Measurements from ENCODE around the gene RHD. TPM values are rescaled to one million over a fixed set of nuclear protein-coding genes. Genes with fewer than 3 reads are reported as not detected.
A peak's percentile ranks its signal among the peaks of the same experiment; 100 is the strongest.
"Not testable (repeated sequence)": the region's sequence is repeated elsewhere in the genome, so short reads cannot be mapped to it uniquely, and the experiment has no call there.

The RHD gene
- total RNA-seq, 1 experiment from 2014 or later, result not detected

DNA sequence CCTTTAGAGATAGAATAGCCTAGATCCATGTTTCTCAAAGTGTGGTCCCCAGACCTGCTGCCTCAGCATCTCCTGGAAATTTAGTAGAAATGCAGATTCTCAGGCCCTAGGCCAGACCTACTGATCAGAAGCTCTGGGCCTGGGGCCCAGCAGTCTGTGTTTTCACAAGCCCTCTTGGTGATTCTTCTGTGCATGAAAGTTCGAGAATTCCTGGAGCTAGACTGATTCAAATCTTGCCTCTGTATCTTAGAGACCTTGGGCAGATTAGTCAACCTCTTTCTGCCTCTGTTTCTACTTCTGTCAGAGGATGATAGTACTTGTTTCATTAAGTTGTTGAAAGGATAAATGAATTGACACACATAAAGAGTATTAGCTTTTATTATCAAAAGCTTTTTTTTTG, 5.0 kb downstream of the RHD start:
- BruUV-seq (replicated peaks); H3K4me3 Mint-ChIP-seq (ENCODE audit: low read depth, unreplicated experiment); H3K9me3 Mint-ChIP-seq (ENCODE audit: low read depth, unreplicated experiment); H3K4me1 Mint-ChIP-seq (ENCODE audit: low read depth, unreplicated experiment); H3K36me3 Mint-ChIP-seq (ENCODE audit: insufficient read depth, unreplicated experiment); H3K27me3 Mint-ChIP-seq (ENCODE audit: unreplicated experiment); DNase-seq; H3K27ac Mint-ChIP-seq (ENCODE audit: unreplicated experiment); CTCF ChIA-PET; intact Hi-C loops (cut with micrococcal nuclease; ENCODE audit: unreplicated experiment): not testable (repeated sequence)

DNA sequence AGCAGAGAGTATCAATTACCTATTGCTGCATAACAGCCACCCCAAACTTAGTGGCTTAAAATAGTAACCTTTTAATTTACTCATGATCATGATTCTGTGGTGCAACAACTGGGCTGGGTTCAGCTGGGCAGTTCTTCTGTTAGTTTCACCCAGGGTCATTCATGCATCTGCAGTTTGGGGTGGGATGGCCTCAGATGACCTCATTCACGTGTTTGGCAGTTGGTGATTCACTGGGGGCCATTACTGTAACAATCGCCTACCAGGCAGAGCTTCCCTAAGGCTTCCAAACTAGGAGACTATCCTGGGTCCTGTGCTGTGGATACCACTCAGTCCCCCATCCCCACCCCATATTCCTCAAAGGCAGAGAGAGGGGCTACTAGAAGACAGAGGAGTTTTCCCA, 6.0 kb downstream of the RHD start:
- H3K9me3 Mint-ChIP-seq (ENCODE audit: low read depth, unreplicated experiment); DNase-seq; CTCF ChIA-PET; H3K4me3 Mint-ChIP-seq (ENCODE audit: low read depth, unreplicated experiment); H3K36me3 Mint-ChIP-seq (ENCODE audit: insufficient read depth, unreplicated experiment); intact Hi-C loops (cut with micrococcal nuclease; ENCODE audit: unreplicated experiment); BruUV-seq (replicated peaks); H3K4me1 Mint-ChIP-seq (ENCODE audit: low read depth, unreplicated experiment); H3K27me3 Mint-ChIP-seq (ENCODE audit: unreplicated experiment); H3K27ac Mint-ChIP-seq (ENCODE audit: unreplicated experiment): not testable (repeated sequence)

DNA sequence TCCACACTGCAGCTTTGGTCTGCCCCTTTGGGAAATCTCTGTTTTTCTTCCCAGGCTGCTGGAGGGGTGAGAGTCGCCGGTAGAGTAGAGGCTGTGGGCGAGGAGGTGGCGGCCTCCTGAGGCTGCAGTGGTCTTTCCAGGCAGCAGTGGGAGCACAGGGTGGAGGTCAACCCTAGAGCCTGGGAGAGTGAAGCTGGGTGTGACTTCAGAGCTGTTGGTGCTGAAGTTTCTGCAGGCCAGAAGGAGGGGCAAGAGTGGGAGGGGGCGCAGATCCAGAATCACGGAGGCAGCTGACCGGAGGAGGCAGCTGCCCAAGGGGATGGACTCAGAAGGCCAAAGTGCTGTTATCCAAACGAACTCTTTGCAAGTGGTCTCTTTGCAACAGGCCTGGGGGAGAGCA, 6.5 kb downstream of the RHD start:
- DNase-seq; H3K27ac Mint-ChIP-seq (ENCODE audit: unreplicated experiment); BruUV-seq (replicated peaks); H3K9me3 Mint-ChIP-seq (ENCODE audit: low read depth, unreplicated experiment); H3K36me3 Mint-ChIP-seq (ENCODE audit: insufficient read depth, unreplicated experiment); H3K4me1 Mint-ChIP-seq (ENCODE audit: low read depth, unreplicated experiment); intact Hi-C loops (cut with micrococcal nuclease; ENCODE audit: unreplicated experiment); CTCF ChIA-PET; H3K27me3 Mint-ChIP-seq (ENCODE audit: unreplicated experiment); H3K4me3 Mint-ChIP-seq (ENCODE audit: low read depth, unreplicated experiment): not testable (repeated sequence)

DNA sequence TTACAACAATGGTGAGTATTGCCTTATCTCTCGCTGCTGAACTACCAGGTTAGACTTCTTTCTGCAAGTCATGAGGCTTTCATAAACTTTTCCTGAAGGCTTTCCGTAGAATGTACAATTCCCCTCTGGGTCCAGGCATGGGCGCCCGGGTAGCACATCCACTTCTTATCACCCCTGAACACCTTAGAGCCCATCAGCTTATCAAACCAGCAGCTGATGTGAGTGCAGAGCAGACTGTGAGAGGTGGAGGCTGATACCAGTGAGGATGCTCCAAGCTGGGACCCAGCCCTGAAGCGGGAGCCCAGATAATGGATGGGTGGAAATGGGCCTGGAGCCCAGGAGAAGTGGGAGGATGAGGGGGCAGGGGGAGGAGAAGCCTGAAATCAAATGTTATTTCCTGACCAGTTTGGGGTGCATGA, 7.4 kb downstream of the RHD start:
- H3K27ac Mint-ChIP-seq (ENCODE audit: unreplicated experiment); H3K36me3 Mint-ChIP-seq (ENCODE audit: insufficient read depth, unreplicated experiment); intact Hi-C loops (cut with micrococcal nuclease; ENCODE audit: unreplicated experiment); H3K9me3 Mint-ChIP-seq (ENCODE audit: low read depth, unreplicated experiment); H3K4me1 Mint-ChIP-seq (ENCODE audit: low read depth, unreplicated experiment); BruUV-seq (replicated peaks); H3K4me3 Mint-ChIP-seq (ENCODE audit: low read depth, unreplicated experiment); H3K27me3 Mint-ChIP-seq (ENCODE audit: unreplicated experiment); DNase-seq: not testable (repeated sequence)
- CTCF ChIA-PET, result interaction anchor here (0.7 kb wide), 1 partner anchor 30 kb away, joined by 5 read pairs; no protein-coding TSS in a partner anchor

DNA sequence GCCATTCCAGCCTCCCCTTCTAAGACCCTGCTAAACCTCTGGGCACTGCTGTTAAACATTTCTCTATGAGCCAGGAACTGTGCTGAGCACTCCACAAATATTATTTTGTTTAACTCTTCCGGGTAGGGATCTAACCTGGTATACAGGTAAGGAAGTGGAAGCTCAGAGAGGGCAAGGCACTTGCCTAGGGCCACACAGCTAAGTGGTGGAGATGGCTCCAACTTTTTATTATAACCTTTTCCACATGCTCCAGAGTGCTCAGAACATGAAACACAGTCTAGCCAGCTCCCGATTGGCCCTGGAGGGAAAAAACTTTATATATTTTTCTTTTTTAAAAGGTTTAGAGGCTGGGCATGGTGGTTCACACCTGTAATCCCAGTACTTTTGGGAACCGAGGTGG, 13.6 kb downstream of the RHD start:
- CTCF ChIA-PET, result interaction anchor here (1.2 kb wide), 1 partner anchor 46 kb away, joined by 3 read pairs; no protein-coding TSS in a partner anchor
- intact Hi-C loops (cut with micrococcal nuclease; ENCODE audit: unreplicated experiment); BruUV-seq (replicated peaks); H3K36me3 Mint-ChIP-seq (ENCODE audit: insufficient read depth, unreplicated experiment); H3K9me3 Mint-ChIP-seq (ENCODE audit: low read depth, unreplicated experiment); H3K4me3 Mint-ChIP-seq (ENCODE audit: low read depth, unreplicated experiment); H3K27ac Mint-ChIP-seq (ENCODE audit: unreplicated experiment); H3K4me1 Mint-ChIP-seq (ENCODE audit: low read depth, unreplicated experiment); DNase-seq: not testable (repeated sequence)
- peaks cover 11% of the 10 kb centered on the region for H3K27me3 Mint-ChIP-seq (ENCODE audit: unreplicated experiment)

DNA sequence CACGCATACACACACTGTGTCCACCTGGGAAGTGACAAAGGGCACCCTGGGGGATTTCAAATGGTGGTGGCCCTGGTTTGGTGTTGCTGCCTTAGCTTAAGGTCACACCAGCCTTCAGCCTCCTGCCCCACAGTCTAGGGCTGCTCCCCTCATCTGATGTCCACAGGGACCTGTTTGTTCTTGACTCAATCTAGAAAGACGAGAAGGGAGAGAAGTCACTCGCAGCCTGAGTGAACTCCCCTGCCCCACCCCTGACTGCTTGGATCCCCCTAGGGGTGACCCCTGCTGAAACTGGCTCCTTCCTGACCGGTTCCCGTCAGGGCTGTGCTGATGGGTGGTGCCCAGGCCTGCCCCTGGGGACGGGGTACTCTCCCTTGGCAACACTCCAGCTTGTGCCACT, 14.9 kb downstream of the RHD start:
- H3K4me1 Mint-ChIP-seq (ENCODE audit: low read depth, unreplicated experiment); H3K36me3 Mint-ChIP-seq (ENCODE audit: insufficient read depth, unreplicated experiment); H3K4me3 Mint-ChIP-seq (ENCODE audit: low read depth, unreplicated experiment); BruUV-seq (replicated peaks); CTCF ChIA-PET; DNase-seq; H3K9me3 Mint-ChIP-seq (ENCODE audit: low read depth, unreplicated experiment); intact Hi-C loops (cut with micrococcal nuclease; ENCODE audit: unreplicated experiment); H3K27ac Mint-ChIP-seq (ENCODE audit: unreplicated experiment): not testable (repeated sequence)
- H3K27me3 Mint-ChIP-seq (ENCODE audit: unreplicated experiment), result peaks cover 24% of the 10 kb centered on the region

DNA sequence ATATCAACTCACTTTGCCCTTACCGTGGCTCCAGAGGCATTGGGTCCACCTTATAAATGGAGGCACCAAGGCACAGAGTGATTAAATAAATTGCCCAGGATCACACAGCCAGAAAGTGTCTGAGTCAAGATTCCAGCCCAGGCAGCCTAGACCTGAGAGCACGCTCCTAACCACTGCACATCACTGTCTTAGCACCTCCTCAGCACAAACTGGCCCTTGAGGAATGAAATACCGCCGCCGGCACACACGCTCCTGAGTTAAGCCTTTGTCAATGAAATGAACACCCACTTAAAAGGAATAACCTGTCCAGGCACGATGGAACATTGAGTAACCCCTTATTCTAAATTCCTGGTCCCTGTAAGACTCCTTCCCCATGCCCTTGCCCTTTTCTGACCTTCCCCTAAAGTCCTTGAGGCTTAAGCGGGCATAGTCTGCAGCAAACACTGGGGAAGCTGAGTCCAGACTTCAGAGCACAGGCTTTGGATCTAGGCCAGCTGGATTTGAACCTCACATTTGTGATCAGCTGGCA, 16.3 kb downstream of the RHD start:
- H3K27ac Mint-ChIP-seq (ENCODE audit: unreplicated experiment); DNase-seq; H3K4me3 Mint-ChIP-seq (ENCODE audit: low read depth, unreplicated experiment); H3K36me3 Mint-ChIP-seq (ENCODE audit: insufficient read depth, unreplicated experiment); BruUV-seq (replicated peaks); H3K4me1 Mint-ChIP-seq (ENCODE audit: low read depth, unreplicated experiment); H3K9me3 Mint-ChIP-seq (ENCODE audit: low read depth, unreplicated experiment); intact Hi-C loops (cut with micrococcal nuclease; ENCODE audit: unreplicated experiment): not testable (repeated sequence)
- peaks cover 38% of the 10 kb centered on the region for H3K27me3 Mint-ChIP-seq (ENCODE audit: unreplicated experiment)
- CTCF ChIA-PET, result interaction anchor here (0.6 kb wide), 1 partner anchor 1160 kb away, joined by 4 read pairs; no protein-coding TSS in a partner anchor

DNA sequence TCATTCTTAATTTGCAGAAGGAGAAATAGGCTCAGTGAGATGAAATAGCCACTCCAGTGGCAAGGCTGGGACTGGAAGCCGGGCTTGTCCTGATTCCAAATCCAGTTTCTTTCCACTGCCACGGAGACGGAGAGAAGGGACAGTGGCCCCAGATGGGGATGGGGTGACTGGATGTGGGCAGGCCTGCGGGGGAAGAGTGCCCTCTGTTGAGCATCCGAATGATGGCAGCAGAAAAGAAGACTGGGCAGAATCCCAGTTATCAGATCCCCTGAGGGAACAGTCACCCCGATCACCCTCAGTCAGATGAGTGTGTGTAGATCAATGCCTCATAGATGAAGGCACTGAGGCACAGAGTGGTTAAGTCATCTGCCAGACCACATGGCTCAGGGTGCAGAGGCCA, 17.7 kb downstream of the RHD start:
- CTCF ChIA-PET; H3K9me3 Mint-ChIP-seq (ENCODE audit: low read depth, unreplicated experiment); BruUV-seq (replicated peaks); H3K4me3 Mint-ChIP-seq (ENCODE audit: low read depth, unreplicated experiment); H3K4me1 Mint-ChIP-seq (ENCODE audit: low read depth, unreplicated experiment); intact Hi-C loops (cut with micrococcal nuclease; ENCODE audit: unreplicated experiment); H3K36me3 Mint-ChIP-seq (ENCODE audit: insufficient read depth, unreplicated experiment); H3K27ac Mint-ChIP-seq (ENCODE audit: unreplicated experiment): not testable (repeated sequence)
- peaks cover 38% of the 10 kb centered on the region for H3K27me3 Mint-ChIP-seq (ENCODE audit: unreplicated experiment)
- peak; percentile 14 for DNase-seq

DNA sequence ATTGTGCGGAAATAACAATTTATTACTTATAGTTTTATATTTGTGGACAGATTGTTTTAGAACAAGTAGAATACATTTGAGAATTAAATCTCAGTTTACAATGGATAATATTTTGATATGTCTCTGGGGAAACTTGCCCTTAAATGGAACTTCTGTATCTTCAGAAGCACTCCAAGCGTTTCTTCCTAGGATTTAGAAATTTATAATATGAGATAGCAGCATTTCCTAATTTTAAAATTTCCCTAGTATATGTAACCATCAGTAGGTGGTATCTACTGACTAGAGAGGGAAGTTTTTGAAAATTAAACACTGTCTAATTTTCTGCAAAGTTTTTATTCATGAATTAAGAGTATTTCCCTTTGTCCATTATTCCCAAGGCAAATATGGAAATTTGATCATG, 21.1 kb downstream of the RHD start:
- intact Hi-C loops (cut with micrococcal nuclease; ENCODE audit: unreplicated experiment); DNase-seq; CTCF ChIA-PET; BruUV-seq (replicated peaks); H3K4me1 Mint-ChIP-seq (ENCODE audit: low read depth, unreplicated experiment); H3K36me3 Mint-ChIP-seq (ENCODE audit: insufficient read depth, unreplicated experiment); H3K27ac Mint-ChIP-seq (ENCODE audit: unreplicated experiment); H3K4me3 Mint-ChIP-seq (ENCODE audit: low read depth, unreplicated experiment); H3K9me3 Mint-ChIP-seq (ENCODE audit: low read depth, unreplicated experiment): not testable (repeated sequence)
- peaks cover 38% of the 10 kb centered on the region for H3K27me3 Mint-ChIP-seq (ENCODE audit: unreplicated experiment)

DNA sequence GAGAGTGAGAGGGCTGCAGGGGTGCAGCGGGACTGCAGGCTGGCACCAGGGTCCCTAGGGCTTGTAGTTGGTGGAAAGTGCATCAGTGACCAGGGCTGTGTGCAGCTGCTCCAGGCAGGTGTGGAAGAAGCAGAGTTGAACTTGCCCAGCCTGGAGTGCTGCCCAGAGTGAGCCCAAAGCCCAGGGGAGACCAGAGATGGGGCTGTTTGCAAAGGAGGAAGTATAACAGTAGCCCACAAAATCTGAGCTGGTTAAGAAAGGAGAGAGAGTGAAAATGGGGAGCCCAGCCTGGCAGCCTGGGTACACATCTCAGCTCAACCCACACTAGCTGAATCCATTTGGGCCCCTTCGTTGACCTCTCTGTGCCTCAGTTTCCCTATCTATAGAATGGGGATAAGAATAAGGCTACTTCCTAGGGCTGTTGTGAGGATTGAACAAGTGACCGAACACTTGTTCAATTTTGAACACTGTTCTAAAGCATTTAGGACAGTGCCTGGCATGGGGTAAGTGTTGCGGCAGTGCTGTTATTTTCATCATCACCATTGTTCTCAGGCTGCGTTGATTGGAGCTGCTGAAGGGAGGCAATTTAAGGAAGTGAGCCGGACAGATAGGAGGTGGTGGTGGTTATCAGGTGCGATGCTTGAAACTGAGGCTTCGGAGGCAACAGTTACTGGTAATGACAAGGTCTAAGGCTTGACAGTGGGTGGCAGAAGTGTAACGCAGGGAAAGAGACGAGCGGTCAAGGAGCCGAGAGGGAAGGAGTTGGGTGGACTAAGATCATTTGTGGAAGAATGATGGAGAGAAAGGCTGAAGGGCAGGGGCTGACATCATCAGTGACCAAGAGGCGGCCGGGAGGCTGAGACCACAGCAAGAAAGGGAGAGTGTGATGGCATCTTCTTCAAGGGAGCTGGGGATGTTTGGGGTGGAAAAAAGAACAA, 22.8 kb downstream of the RHD start:
- H3K9me3 Mint-ChIP-seq (ENCODE audit: low read depth, unreplicated experiment); intact Hi-C loops (cut with micrococcal nuclease; ENCODE audit: unreplicated experiment); H3K4me3 Mint-ChIP-seq (ENCODE audit: low read depth, unreplicated experiment); DNase-seq; H3K27ac Mint-ChIP-seq (ENCODE audit: unreplicated experiment); H3K36me3 Mint-ChIP-seq (ENCODE audit: insufficient read depth, unreplicated experiment); H3K4me1 Mint-ChIP-seq (ENCODE audit: low read depth, unreplicated experiment); BruUV-seq (replicated peaks): not testable (repeated sequence)
- CTCF ChIA-PET, result interaction anchor here (0.6 kb wide), 1 partner anchor 102 kb away, joined by 3 read pairs; no protein-coding TSS in a partner anchor
- peaks cover 33% of the 10 kb centered on the region for H3K27me3 Mint-ChIP-seq (ENCODE audit: unreplicated experiment)
